Astrocyte of the hippocampus (primary cell): ENCODE measurements around the gene VMO1.
"Not testable (repeated sequence)": the region's sequence is repeated elsewhere in the genome, so short reads cannot be mapped to it uniquely, and the experiment has no call there.

Experiments used
- DNase-seq: peaks from one replicate; pipeline ENCODE4 v3.0.0; 2011; ENCODE audit warnings: low read depth, low spot score

The VMO1 gene, protein sequence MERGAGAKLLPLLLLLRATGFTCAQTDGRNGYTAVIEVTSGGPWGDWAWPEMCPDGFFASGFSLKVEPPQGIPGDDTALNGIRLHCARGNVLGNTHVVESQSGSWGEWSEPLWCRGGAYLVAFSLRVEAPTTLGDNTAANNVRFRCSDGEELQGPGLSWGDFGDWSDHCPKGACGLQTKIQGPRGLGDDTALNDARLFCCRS

DNA sequence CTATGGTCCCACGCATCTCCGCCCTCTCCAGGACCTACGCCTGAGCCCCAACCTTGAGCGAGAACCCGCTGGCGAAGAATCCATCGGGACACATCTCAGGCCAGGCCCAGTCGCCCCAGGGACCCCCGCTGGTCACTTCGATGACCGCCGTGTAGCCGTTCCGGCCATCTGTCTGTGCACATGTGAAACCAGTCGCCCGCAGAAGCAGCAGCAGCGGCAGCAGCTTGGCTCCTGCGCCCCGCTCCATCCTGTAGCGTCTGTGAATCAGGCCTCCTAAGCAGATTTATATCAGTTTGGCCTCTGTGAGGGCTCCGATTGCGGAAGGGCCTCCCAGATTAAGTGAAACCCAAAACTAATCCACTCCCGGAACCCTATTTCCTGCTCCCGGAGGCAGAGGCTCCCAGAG lies at the start of gene VMO1:
Gene VMO1, minus strand, starts transcription at position 259 of the 406 bp plus-strand sequence. Its CDS starts 12 bp downstream, at position 247.
- peak; percentile 27 for DNase-seq

DNA sequence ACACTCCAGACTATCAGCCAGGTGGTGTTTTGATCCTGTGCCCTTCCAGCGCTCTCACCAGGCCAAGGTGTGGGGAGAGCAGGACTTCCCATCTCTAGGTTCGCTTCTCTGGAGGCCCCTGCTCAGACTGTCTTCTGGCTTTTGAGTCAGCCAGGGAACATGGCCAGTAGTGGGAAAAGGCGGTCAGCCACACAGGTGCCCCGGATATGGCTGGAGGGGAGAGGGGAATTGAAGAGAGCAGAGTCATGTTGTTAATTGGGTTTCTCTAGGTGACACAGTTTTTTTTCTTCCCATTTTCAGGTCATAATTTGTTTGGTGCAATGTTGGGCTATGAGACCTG lies 48.5 kb upstream of the VMO1 start:
- no peak for DNase-seq

DNA sequence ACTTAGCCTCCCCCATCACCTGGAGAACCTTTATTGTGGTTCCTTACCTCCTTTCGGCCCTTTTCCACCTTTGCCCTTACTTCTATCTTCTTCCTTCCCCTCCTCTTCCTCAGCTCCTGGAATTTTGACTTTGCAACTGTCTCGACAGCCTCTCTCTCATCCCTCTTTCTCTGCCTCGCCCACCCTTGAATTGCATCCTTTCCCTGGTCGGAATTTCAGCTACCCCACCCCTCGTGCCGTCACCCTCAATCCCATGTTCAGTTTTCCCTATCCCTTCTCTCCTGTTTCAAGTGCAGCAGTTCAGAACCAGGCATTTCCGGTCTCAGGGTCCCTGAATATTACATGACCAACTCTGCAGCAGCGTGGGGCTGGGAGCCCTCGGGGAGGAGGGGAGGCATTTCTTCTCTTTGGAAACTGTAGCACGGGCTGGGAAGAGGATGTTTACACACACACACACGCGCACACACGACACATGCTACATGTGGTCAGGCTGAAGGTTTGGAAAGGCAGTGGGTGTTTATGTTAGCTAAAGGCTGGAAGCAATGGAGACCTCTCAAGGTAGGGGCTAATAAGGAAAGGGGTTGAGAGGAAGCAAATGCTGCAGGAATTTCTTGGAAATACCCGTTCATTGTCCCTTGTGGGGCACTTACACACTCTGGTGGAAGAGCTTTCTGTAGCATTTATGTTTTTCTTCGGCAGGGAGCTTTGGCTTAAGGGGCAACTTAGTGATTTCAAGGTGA lies 47.9 kb upstream of the VMO1 start:
- DNase-seq = peak; percentile 58

DNA sequence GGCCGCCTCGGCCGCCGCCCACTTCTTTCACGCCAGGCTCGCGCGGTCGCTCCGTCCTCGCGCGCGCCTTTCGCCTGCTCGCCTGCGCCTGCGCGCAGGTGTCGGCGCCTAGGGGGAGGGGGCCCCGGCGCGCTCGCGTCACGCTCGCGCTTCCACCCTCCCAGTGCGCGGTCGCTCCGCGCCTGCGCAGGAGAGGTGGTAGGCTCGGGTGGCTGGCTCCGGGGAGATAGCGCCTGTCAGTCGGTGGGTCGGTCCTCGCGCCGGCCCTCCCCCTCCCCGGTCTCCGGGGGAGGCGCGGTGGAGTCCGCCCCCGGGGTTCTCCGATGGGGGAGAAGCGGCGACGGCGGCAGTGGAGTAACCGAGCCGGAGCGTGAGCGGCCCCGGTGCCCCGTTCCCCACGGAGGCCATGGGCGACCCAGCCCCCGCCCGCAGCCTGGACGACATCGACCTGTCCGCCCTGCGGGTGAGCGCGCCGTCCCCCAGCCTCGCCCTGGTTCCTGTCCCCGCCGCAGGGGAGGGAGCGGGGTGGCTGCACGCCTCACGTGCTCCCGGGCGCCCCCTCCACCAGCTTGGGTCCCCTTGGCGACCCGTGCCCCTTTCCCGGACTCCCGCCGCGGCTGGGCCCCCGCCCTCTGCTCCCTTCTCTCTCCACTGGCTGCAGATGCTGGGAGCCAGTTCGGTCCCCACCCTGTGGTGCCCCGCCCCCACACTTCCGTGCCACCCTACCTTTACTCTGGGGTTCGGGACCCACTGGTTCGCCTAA lies 47.2 kb upstream of the VMO1 start, which contains the start of gene MINK1:
Gene MINK1, plus strand, starts transcription at position 163 of the 763 bp plus-strand sequence. Its CDS starts 244 bp downstream, at position 407.
- peak; percentile 99 for DNase-seq

DNA sequence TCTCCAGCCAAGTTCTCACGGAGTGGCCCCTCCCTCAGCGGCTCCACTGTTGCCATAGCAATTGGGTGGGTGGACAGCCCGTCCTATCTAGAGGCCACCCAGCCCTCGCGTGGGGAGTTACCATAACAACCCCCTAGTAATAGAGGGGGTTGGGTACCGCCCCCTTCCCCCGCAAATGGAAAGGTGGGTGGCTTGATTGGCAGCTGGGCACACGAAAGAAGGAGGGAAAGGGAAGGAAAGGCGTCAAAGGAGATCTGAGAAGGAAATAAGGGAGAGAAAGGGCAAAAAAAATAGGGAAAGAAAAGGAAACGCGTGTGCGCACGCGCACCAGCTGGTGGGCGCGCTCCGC lies 46.6 kb upstream of the VMO1 start:
- DNase-seq = not testable (repeated sequence)

DNA sequence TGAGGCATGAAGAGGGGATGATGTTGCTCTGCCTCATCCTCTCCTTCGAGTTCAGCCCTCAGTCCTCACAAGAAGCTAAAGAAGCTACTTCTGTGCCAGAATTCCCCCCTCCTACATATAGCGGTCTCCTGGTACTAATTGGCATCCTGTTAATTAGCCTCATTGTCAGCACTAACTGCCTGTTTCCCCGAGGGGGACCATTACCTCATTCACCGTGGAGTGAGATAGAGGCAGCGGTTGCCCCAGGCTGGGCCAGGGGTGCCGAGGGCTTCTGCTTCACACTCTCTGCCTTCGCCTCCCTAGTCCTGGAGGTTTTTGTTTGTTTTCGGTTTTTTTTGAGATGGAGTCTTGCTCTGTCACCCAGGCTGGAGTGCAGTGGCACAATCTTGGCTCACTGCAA lies 41.2 kb upstream of the VMO1 start:
- DNase-seq = no peak

DNA sequence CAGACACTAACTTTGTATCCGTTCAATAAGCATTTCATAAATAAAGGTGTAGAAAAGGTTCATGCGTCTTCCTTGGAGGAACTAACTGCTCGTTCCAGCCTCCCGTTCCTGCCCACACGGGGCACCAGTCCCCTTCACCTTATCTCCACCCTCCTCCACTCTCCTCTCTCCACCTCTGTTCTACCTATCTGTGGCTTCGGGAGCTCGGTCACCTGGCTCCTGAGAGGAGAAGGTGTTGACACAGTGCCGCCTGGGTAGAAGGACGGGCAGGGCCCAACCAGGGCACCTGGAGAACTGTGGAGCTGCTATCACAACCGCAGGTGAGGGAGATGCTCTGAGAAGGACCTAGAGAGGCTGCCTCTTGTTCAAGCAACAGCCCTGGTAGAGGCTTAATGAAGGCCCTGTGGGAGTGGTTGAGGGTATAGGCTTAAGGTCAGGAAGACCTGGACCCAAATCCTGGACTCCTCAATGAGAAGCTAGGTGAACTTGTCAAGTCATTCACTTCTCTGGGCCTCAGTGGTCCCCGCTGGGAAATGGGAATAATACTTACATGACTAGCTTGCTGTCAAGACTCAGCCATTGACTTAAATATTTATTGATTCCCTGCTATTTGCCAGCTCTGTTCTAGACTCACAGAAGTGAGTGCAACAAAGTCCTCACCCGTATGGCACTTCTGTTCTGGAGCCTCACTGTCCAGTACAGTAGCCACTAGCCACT lies 37.4 kb upstream of the VMO1 start:
- DNase-seq = no peak

DNA sequence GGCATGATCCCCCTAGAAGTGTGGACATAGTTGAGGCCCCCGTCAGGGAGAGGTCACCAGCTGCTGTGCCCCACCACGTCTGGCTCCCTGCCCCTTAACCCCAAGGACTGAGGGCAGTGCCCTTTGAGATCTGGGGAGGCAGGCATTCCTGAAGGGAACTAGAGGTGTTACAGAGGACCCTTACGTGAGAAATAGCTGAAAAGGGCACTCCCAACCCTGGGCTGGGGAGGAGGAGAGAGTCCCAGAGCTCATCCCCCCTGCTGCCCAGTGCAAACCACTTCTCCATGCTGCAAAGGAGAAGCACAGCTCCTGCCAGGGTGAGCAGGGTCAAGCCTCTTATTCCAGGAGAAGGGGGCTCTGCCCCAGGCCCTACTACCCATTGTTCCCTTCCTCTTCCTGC lies 36.7 kb upstream of the VMO1 start:
- no peak for DNase-seq

DNA sequence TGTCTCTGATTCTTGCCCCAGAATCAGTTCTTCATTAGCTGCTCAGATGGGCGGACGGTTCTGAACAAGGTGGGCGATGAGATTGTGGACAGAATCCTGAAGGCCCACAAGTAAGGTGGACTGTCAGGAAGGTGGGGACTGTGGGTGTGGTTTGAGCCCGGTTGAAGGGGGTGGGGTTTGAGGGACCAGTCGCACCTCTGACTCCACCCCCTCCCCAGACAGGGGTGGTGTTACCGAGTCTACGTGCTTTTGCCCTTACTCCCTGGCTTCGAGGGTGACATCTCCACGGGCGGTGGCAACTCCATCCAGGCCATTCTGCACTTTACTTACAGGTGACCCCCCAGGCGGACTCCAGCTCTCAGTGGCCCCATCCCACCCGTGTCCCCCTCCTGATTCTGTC lies 32.1 kb upstream of the VMO1 start:
- DNase-seq = no peak

DNA sequence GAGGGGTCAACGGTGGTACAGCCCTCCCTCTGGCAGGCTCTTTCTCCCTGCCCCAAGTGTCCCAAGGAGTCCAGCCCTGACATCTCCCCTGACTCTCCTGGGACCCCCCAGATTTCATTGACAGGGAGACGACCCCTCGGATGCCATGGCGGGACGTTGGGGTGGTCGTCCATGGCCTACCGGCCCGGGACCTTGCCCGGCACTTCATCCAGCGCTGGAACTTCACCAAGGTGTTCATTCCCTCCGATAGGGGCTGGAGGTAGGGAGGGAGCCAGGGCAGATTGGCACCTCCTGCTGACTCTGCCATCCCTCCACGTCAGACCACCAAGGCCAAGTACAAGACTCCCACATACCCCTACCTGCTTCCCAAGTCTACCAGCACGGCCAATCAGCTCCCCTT lies 30.7 kb upstream of the VMO1 start:
- no peak for DNase-seq

DNA sequence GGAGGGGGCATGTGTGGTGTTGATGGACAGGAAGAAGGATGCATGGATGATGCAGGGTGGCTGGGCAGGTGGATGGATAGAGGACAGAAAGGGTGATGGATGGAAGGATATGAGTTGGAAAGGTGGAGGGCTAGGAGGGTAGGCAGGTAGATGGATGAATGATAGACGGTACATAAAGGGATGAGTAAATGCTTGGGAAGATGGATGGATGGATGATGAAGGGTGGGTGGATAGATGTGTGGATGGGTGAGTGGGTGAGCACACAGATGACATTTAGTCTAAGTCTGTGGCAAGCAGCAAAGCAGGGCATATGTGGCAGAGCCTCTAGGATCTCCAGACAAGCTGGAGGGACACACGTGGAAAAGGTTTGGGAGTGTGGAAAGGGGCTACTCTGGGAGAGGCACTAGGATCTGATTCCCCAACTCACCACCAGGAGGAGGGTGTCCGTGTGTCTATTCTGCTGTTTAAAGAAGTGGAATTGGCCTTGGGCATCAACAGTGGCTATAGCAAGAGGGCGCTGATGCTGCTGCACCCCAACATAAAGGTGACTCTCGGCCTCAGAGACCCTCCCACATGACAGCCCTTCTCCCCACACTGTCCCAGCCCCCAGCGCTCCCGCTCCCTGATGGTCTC lies 29.0 kb upstream of the VMO1 start:
- no peak for DNase-seq

DNA sequence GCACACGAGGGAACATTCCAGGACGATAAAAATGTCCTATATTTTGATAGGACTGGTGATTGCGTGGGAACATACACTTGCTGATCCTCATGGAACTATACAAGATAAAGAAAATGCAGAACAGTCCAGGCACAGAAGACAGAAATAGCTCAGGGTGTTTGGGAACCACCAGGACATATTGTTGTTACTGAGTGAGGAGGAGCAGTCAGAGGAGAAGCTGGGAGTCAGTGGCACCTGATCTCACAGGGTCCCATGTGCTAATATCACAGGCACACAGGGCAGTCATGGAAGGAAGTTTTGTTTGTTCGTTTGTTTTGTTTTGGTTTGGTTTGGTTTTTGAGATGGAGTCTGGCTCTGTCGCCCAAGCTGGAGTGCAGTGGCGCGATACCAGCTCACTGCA lies 26.5 kb upstream of the VMO1 start:
- DNase-seq = no peak

DNA sequence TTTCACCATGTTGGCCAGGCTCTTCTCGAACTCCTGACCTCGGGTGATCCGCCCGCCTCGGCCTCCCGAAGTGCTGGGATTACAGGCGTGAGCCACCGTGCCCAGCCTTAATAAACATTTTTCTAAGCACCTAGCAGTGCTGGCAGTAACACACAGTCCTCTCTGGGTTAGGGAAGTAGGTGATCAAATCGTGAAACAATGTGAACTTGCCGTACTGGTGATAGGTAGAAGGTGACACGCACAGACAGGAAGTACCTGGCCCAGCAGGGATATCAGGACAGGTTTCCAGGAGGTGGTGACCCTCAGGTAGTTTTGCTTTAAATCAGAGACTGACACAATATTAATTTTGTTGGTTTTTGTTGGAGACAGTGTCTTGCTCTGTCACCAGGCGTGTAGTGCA lies 25.3 kb upstream of the VMO1 start:
- DNase-seq = no peak

DNA sequence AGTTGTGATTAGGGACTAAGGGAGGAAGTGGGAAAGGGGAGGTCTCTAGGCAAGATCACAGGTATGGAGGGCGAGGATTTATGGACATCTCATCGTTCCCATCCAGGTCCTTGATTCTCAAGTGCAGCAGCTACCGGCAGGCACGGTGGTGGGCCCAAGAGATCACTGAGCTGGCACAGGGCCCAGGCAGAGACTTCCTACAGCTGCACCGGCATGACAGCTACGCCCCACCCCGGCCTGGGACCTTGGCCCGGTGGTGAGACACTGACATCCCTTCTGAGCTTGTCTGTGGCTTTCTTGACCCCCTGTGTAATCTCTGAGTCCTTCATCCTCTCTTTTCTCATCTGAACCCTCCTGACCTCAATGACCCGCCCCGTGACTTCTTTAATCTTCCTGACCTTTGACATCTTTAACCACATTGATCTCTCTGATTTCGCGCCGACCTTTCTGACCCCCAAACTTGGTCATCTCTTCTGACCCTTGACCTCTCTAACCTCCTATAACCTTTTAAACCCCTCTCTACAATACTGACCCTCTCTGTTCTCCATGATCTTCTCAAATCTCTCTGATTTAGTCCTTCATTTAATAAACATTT lies 24.6 kb upstream of the VMO1 start:
- no peak for DNase-seq

DNA sequence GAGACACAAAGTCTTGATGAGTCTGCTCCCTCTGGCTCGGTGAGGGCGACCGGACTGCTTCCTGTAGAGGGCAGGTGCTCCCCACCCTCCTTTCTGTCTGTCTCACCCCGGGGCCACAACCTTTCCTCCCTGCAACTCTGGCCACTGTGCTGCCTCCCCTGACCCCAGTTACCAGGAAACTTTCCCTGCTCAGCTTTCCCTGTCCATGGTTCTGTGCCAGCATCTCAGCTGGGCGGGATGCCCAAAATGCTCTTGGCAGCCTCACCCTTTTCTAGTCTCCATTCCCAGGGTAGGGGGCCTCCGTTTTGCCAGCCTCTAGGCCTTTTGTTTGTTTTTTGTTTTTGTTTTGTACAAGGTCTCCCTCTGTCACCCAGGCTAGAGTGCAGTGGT lies 22.2 kb upstream of the VMO1 start:
- peak; percentile 79 for DNase-seq

DNA sequence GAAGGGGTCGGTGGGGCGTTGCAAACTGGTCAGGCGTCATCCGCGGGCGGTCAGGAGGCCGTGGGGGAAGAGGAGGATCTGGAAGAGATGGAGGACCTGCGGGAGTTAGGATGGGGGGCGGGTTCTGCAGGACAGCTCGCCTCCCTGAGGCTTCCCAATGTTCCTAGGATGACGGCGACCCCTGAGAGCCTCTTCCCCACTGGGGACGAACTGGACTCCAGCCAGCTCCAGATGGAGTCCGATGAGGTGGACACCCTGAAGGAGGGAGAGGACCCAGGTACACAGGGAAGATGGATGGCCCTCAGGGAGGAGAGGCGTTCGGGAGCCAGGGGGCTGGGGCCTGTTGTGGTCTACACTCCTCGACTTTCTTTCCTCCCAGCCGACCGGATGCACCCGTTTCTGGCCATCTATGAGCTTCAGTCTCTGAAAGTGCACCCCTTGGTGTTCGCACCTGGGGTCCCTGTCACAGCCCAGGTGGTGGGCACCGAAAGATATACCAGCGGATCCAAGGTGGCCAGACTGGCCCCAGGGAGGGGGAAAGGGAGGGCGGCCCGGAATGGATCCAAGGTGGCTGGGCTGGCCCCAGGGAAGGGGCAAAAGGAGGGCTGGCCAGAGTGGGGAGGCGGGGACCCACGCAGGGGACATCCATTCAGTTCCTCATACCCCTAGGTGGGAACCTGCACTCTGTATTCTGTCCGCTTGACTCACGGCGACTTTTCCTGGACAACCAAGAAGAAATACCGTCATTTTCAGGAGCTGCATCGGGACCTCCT lies 21.6 kb upstream of the VMO1 start:
- DNase-seq = peak; percentile 26

DNA sequence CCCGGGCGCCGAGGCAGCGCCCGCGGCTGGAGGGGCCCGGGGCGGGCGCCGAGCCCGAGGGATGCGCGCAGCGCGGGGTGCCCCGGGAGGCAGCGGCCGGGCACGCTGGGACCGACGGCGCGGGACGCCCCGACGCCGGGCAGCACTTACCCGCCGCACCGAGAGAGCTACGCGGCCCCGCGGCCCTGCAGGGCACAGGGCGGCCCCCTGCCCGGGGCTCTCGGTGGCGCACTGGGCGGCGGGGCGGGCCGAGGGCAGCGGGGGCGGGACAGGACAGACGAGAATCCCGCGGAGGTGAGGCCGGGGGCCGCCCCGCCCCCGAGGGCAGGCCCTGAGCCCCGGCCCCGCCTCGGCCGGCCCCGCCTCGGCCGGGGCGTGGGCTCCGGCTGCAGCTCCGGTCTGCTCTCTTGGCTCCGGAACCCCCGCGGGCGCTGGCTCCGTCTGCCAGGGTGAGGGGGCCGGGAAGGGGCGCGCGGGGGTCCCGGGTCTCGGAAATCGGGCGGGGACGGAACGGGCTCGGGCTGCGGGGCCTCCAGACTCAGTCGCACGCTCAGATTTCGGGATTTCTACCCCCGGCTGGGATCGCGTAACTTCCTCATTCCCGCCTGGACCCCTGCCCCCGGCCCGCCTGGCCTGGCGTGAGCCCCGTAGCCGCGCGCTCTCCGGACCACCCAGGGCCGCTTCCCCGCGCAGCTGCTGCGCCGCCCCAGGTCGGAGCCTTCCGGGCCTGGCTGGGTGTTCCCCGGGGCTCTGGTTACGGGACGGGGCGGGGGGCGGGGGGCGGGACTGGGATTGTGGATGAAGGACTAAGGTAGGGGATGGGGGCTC lies 20.8 kb upstream of the VMO1 start, which contains the start of gene PLD2:
Gene PLD2, plus strand, starts transcription at position 376 of the 828 bp plus-strand sequence. CDS start 621 bp downstream, outside the sequence.
- peak; percentile 95 for DNase-seq

DNA sequence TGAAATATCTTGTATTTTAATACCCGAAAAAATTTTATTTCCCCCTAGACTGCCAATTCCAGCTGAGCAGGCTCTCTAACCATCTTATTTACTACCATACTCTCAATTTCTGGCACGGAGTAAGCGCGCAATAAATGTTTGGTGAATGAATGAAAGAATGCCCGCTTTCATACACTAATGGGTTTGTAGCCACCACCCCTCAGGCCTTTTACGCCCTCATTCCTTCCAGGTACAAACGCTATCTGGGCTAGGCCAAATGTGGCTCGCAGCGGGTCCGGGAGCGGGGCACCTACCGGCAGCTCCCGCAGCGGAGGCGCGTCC lies 20.3 kb upstream of the VMO1 start:
- DNase-seq = no peak

DNA sequence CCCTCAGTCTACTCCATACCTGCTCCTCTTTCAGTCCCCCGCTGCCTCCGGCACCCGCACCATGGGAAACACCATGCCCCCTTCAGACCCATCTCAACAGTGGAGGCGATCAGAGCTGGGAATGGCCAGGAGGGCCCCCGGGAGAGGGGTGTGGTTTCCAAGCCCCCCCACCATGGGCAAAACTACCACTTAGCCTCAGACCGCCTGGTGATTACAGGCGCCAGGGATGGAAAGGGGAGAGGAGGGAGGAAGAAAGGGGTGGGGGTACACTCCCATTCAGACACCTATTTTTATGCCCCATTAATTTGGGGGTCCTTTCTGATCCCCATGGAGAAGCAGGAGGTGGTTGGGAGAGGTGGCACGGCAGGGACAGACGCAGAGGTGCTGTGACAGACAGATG lies 16.1 kb upstream of the VMO1 start, which contains the start of gene C17orf114:
Gene C17orf114, minus strand, starts transcription at position 101 of the 400 bp plus-strand sequence.
- DNase-seq = no peak
